HepG2 (cell line): ENCODE results near the gene TGFBI. TPM values are rescaled to one million over a fixed set of nuclear protein-coding genes. Genes with fewer than 3 reads are reported as not detected.

Experiments
- CBFB ChIP-seq: sonication (generic); formaldehyde crosslinking; IDR thresholded peaks from 2 replicates; pipeline ENCODE4 v1.4.0; 2020; ENCODE audit warnings: missing genetic modification reagents
- GATAD1 ChIP-seq: IDR thresholded peaks from 2 replicates; pipeline ENCODE4 v1.6.1; 2016; ENCODE audit warnings: missing genetic modification reagents, missing compliant biosample characterization
- KLF12 ChIP-seq: sonication (generic); formaldehyde crosslinking; IDR thresholded peaks from 2 replicates; pipeline ENCODE4 v1.4.0; 2020; ENCODE audit warnings: missing genetic modification reagents, borderline replicate concordance
- KMT2B ChIP-seq: IDR thresholded peaks from 2 replicates; pipeline ENCODE4 v1.6.1; 2016; ENCODE audit warnings: missing genetic modification reagents, missing compliant biosample characterization
- MED8 ChIP-seq: sonication (generic); formaldehyde crosslinking; IDR thresholded peaks from 2 replicates; pipeline ENCODE4 v1.8.1; 2023; ENCODE audit warnings: mild to moderate bottlenecking, missing genetic modification reagents; ENCODE audit not compliant: insufficient replicate concordance
- MIXL1 ChIP-seq: IDR thresholded peaks from 2 replicates; pipeline ENCODE4 v1.6.1; 2016
- NFATC3 ChIP-seq: sonication (generic); formaldehyde crosslinking; IDR thresholded peaks from 2 replicates; pipeline ENCODE4 v1.5.1; 2020; ENCODE audit warnings: mild to moderate bottlenecking, missing genetic modification reagents
- POLR2G ChIP-seq: fragments of 200-400 bp; formaldehyde crosslinking; IDR thresholded peaks from 2 replicates; pipeline ENCODE4 v1.6.1; 2018; ENCODE audit warnings: mild to moderate bottlenecking, low read depth, low read length, moderate library complexity
- SNAPC2 ChIP-seq: sonication (generic); formaldehyde crosslinking; IDR thresholded peaks from 2 replicates; pipeline ENCODE4 v1.8.1; 2022; ENCODE audit warnings: mild to moderate bottlenecking, missing genetic modification reagents
- ZNF337 ChIP-seq: sonication (generic); formaldehyde crosslinking; IDR thresholded peaks from 2 replicates; pipeline ENCODE4 v1.5.1; 2020; ENCODE audit warnings: missing genetic modification reagents, low read depth, mild to moderate bottlenecking, borderline replicate concordance
- ZNF577 ChIP-seq: sonication (generic); formaldehyde crosslinking; IDR thresholded peaks from 2 replicates; pipeline ENCODE4 v1.4.0; 2020; ENCODE audit warnings: mild to moderate bottlenecking, low read depth, missing genetic modification reagents, borderline replicate concordance
- ZNF615 ChIP-seq: sonication (generic); formaldehyde crosslinking; IDR thresholded peaks from 2 replicates; pipeline ENCODE4 v1.5.0; 2020; ENCODE audit warnings: mild to moderate bottlenecking, missing genetic modification reagents, borderline replicate concordance
- polyA plus RNA-seq, 8 experiments: library from polyadenylated mRNA; depleted of rRNA in 3 of 8; stranded (reverse) in 7 of 8; unstranded in 1 of 8; fragments of >200 nt; fragmentation: Illumina TruSeq in 4 of 8; extraction: Trizol in 4 of 8; gene quantifications; 2 replicates each; pipeline versions ENCODE4 v1.2.1 to v1.2.3, GENCODE V29; 2011 to 2016; ENCODE audit warnings: low read depth in 4 of 8, missing spikeins in 1 of 8, mixed read lengths in 1 of 8; ENCODE audit not compliant: insufficient read depth in 1 of 8
- total RNA-seq, 5 experiments: library from RNA; depleted of rRNA; stranded (reverse); fragments of >200 nt; fragmentation: Illumina TruSeq; extraction: Trizol; gene quantifications; 2 replicates each; pipeline ENCODE4 v1.2.3, GENCODE V29; 2016; ENCODE audit warnings: low read depth in 1 of 5
- TF ChIP-seq, protein P1 (sequence below): sonication (generic); formaldehyde crosslinking; IDR thresholded peaks from 2 replicates; pipeline ENCODE4 v1.4.0; 2020; ENCODE audit warnings: missing genetic modification reagents
- TF ChIP-seq, protein P2 (sequence below): sonication (generic); formaldehyde crosslinking; IDR thresholded peaks from 2 replicates; pipeline ENCODE4 v1.9.0; 2022; ENCODE audit warnings: missing genetic modification reagents, mild to moderate bottlenecking, borderline replicate concordance
- TF ChIP-seq, protein P3 (sequence below): IDR thresholded peaks from 2 replicates; pipeline ENCODE4 v1.6.1; 2016; ENCODE audit warnings: low read depth, control low read depth
- TF ChIP-seq, protein P4 (sequence below): sonication (generic); formaldehyde crosslinking; IDR thresholded peaks from 2 replicates; pipeline ENCODE4 v1.9.0; 2022; ENCODE audit warnings: low read depth, missing genetic modification reagents
- TF ChIP-seq, protein P5 (sequence below): sonication (generic); formaldehyde crosslinking; IDR thresholded peaks from 2 replicates; pipeline ENCODE4 v1.4.0; 2020; ENCODE audit warnings: mild to moderate bottlenecking, missing genetic modification reagents

The TGFBI gene
- total and polyA plus RNA-seq, 2 of the 13 experiments (the other 11 are each of a cell fraction or from before 2014, with no cell fraction given): 275 to 457 TPM

DNA sequence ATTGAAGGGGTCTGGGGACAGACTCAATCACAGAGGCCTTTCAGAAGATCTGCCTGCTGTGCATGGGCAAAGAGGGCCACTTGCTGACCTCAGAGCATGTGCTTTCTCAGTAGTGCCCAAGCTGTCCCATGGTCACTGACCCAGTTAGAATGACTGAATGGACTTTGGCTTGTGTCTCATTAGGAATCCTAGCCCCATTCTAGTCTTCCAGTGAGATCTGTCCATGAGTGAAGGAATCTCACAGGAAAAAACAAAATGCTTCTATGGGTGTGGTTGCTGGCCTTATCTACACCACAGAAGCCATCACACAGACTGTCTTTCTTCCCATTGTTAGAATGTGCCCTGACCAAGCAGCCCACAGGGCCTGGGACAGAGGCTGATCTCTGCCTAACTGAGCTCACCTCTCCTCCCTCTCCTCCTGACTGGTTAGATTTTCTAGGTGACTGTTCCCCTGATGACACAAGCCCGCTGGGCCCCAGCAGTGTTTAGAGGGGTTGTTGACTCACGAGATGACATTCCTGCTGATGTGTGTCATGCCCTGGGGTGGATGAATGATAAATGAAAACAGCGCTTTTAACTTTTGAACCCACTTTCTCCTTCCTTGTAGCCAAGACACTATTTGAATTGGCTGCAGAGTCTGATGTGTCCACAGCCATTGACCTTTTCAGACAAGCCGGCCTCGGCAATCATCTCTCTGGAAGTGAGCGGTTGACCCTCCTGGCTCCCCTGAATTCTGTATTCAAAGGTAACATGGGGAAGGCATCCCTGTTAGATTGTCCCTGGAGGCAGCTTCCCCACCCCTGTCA, 24.8 kb downstream of the TGFBI start (continued):
- TF ChIP-seq, protein P1, sequence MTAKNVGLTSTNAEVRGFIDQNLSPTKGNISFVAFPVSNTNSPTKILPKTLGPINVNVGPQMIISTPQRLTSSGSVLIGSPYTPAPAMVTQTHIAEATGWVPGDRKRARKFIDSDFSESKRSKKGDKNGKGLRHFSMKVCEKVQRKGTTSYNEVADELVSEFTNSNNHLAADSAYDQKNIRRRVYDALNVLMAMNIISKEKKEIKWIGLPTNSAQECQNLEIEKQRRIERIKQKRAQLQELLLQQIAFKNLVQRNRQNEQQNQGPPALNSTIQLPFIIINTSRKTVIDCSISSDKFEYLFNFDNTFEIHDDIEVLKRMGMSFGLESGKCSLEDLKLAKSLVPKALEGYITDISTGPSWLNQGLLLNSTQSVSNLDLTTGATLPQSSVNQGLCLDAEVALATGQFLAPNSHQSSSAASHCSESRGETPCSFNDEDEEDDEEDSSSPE (CRISPR knock-in tag): peak; percentile 38
- TF ChIP-seq, protein P2, sequence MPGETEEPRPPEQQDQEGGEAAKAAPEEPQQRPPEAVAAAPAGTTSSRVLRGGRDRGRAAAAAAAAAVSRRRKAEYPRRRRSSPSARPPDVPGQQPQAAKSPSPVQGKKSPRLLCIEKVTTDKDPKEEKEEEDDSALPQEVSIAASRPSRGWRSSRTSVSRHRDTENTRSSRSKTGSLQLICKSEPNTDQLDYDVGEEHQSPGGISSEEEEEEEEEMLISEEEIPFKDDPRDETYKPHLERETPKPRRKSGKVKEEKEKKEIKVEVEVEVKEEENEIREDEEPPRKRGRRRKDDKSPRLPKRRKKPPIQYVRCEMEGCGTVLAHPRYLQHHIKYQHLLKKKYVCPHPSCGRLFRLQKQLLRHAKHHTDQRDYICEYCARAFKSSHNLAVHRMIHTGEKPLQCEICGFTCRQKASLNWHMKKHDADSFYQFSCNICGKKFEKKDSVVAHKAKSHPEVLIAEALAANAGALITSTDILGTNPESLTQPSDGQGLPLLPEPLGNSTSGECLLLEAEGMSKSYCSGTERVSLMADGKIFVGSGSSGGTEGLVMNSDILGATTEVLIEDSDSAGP (CRISPR knock-in tag): peak; percentile 74
- TF ChIP-seq KLF12 (CRISPR knock-in tag): no peak
- peak; percentile 30; the same call in 1 of the 2 replicates for TF ChIP-seq KMT2B
- peak; percentile 56; the same call in 1 of the 2 replicates for TF ChIP-seq CBFB (CRISPR knock-in tag)
- TF ChIP-seq ZNF337 (CRISPR knock-in tag): peak; percentile 70; the same call in 1 of the 2 replicates
- no peak for TF ChIP-seq NFATC3 (CRISPR knock-in tag)
- TF ChIP-seq MED8 (CRISPR knock-in tag): peak; percentile 61
- TF ChIP-seq ZNF615 (CRISPR knock-in tag): 0 out of 2 replicates have a peak, but pooled peaks have one; percentile 71
- TF ChIP-seq GATAD1 (CRISPR knock-in tag): peak; percentile 74; the same call in 1 of the 2 replicates
- no peak for TF ChIP-seq ZNF577 (CRISPR knock-in tag)
- TF ChIP-seq MIXL1 (CRISPR knock-in tag): peak; percentile 91
- 0 out of 2 replicates have a peak, but pooled peaks have one; percentile 46 for TF ChIP-seq SNAPC2 (CRISPR knock-in tag)
- TF ChIP-seq, protein P3, sequence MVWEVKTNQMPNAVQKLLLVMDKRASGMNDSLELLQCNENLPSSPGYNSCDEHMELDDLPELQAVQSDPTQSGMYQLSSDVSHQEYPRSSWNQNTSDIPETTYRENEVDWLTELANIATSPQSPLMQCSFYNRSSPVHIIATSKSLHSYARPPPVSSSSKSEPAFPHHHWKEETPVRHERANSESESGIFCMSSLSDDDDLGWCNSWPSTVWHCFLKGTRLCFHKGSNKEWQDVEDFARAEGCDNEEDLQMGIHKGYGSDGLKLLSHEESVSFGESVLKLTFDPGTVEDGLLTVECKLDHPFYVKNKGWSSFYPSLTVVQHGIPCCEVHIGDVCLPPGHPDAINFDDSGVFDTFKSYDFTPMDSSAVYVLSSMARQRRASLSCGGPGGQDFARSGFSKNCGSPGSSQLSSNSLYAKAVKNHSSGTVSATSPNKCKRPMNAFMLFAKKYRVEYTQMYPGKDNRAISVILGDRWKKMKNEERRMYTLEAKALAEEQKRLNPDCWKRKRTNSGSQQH (CRISPR knock-in tag): 0 out of 2 replicates have a peak, but pooled peaks have one; percentile 24
- TF ChIP-seq POLR2G: peak; percentile 74
- TF ChIP-seq, protein P4, sequence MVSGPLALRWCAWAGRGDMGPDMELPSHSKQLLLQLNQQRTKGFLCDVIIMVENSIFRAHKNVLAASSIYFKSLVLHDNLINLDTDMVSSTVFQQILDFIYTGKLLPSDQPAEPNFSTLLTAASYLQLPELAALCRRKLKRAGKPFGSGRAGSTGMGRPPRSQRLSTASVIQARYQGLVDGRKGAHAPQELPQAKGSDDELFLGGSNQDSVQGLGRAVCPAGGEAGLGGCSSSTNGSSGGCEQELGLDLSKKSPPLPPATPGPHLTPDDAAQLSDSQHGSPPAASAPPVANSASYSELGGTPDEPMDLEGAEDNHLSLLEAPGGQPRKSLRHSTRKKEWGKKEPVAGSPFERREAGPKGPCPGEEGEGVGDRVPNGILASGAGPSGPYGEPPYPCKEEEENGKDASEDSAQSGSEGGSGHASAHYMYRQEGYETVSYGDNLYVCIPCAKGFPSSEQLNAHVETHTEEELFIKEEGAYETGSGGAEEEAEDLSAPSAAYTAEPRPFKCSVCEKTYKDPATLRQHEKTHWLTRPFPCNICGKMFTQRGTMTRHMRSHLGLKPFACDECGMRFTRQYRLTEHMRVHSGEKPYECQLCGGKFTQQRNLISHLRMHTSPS (CRISPR knock-in tag): peak; percentile 48
- TF ChIP-seq, protein P5, sequence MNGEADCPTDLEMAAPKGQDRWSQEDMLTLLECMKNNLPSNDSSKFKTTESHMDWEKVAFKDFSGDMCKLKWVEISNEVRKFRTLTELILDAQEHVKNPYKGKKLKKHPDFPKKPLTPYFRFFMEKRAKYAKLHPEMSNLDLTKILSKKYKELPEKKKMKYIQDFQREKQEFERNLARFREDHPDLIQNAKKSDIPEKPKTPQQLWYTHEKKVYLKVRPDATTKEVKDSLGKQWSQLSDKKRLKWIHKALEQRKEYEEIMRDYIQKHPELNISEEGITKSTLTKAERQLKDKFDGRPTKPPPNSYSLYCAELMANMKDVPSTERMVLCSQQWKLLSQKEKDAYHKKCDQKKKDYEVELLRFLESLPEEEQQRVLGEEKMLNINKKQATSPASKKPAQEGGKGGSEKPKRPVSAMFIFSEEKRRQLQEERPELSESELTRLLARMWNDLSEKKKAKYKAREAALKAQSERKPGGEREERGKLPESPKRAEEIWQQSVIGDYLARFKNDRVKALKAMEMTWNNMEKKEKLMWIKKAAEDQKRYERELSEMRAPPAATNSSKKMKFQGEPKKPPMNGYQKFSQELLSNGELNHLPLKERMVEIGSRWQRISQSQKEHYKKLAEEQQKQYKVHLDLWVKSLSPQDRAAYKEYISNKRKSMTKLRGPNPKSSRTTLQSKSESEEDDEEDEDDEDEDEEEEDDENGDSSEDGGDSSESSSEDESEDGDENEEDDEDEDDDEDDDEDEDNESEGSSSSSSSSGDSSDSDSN: peak; percentile 51
